ENCODE data around the gene PACS2. TPM values are rescaled to one million over a fixed set of nuclear protein-coding genes. Genes with fewer than 3 reads are reported as not detected.

The PACS2 gene
- total RNA-seq, 1 experiment from 2014 or later, result 72.5 TPM

GRCh38 chr14:105439710-105440553 lies 125.4 kb downstream of the PACS2 start:
- H4K91ac ChIP-seq (ENCODE audit: insufficient read length, low read depth, low read length), result no peak overlapping the region
- DNase-seq, result no peak
- no peaks in the 10 kb centered on the region for H4K20me1 ChIP-seq (ENCODE audit: control insufficient read depth, insufficient read depth, insufficient read length)
- peaks cover 14% of the 10 kb centered on the region; the same call in 1 of the 2 replicates for H3K79me2 ChIP-seq (ENCODE audit: insufficient read depth, low read length)
- peaks cover 2% of the 10 kb centered on the region for H3K79me1 ChIP-seq (ENCODE audit: insufficient read depth, low read depth, low read length, poor library complexity, severe bottlenecking)
- no CpG with 5 or more reads among the region's 33 CpGs for WGBS (ENCODE audit: extremely low coverage, insufficient read length, low lambda C conversion rate)
- no peak overlapping the region for H3K9ac ChIP-seq (ENCODE audit: extremely low read depth, insufficient read length, low read length)
- H2BK12ac ChIP-seq (ENCODE audit: insufficient read length, low read depth, low read length), result no peak overlapping the region
- no peak overlapping the region for H4K8ac ChIP-seq (replicated peaks; ENCODE audit: insufficient read length, low read depth, low read length)
- H3K4me3 Mint-ChIP-seq, result no peak overlapping the region
- H3K23me2 ChIP-seq (ENCODE audit: insufficient read length, low read depth, low read length, poor library complexity, severe bottlenecking), result no peaks in the 10 kb centered on the region
- H4K5ac ChIP-seq (ENCODE audit: insufficient read length, low read depth, low read length), result no peak overlapping the region
- no peak overlapping the region for H2BK5ac ChIP-seq (ENCODE audit: insufficient read length, low read length)
- no peaks in the 10 kb centered on the region for H3K9me3 ChIP-seq (ENCODE audit: control insufficient read depth, low read depth, low read length)
- no peak overlapping the region for H3K23ac ChIP-seq (ENCODE audit: insufficient read length, low read depth, low read length)
- TF ChIP-seq CTCF (conservative IDR thresholded peaks at IDR 0.05), result 0 out of 3 replicates have a peak, but pooled peaks have one; percentile 17
- H3K18ac ChIP-seq (ENCODE audit: insufficient read length, low read depth, low read length), result no peak overlapping the region
- H2BK20ac ChIP-seq (ENCODE audit: low read depth, low read length, poor library complexity, severe bottlenecking), result no peak overlapping the region
- no peak overlapping the region for H2AK5ac ChIP-seq (ENCODE audit: insufficient read length, low read length)
- no peak overlapping the region for H3K4ac ChIP-seq (ENCODE audit: low read depth, low read length)
- no peak overlapping the region for H3K56ac ChIP-seq (ENCODE audit: insufficient read length, low read depth, low read length)
- no peak overlapping the region for H2BK15ac ChIP-seq (ENCODE audit: low read depth, low read length)
- no peak overlapping the region for H3K27ac ChIP-seq (ENCODE audit: insufficient read length, low read depth, low read length)
- no peak overlapping the region for H2AFZ ChIP-seq (ENCODE audit: low read length)
- no peaks in the 10 kb centered on the region for H3K27me3 Mint-ChIP-seq (ENCODE audit: low read depth)
- H3K14ac ChIP-seq (ENCODE audit: insufficient read depth, low read length), result no peak overlapping the region
- H3K9me3 Mint-ChIP-seq, result no peaks in the 10 kb centered on the region
- no peak overlapping the region for H3K4me2 ChIP-seq (ENCODE audit: insufficient read depth, insufficient read length, low read length)
- H3K27me3 ChIP-seq (ENCODE audit: insufficient read depth, low read length), result no peaks in the 10 kb centered on the region
- H3K27ac Mint-ChIP-seq, result no peak overlapping the region
- peaks cover 2 to 3% of the 10 kb centered on the region in 2 experiments; a peak in 3 of 4 replicates for H3K4me1 Mint-ChIP-seq
- H3K36me3 Mint-ChIP-seq (ENCODE audit: insufficient read depth in 1 of 3, low read depth in 3 of 3), result peaks cover 12 to 33% (median 28%) of the 10 kb centered on the region in 3 experiments; a peak in 6 of 7 replicates
- no peak overlapping the region for H3T11ph ChIP-seq (ENCODE audit: low read length)
- no peaks in the 10 kb centered on the region for H3K4me1 ChIP-seq (ENCODE audit: insufficient read depth, low read length)
- H2BK120ac ChIP-seq (ENCODE audit: low read depth, low read length, poor library complexity, severe bottlenecking), result no peak overlapping the region
